ENCODE results near the gene KCTD17. TPM values are rescaled to one million over a fixed set of nuclear protein-coding genes. Genes with fewer than 3 reads are reported as not detected.

Gene KCTD17
- total RNA-seq, 2 experiments from 2014 or later: 28.1 to 34.7 TPM

DNA sequence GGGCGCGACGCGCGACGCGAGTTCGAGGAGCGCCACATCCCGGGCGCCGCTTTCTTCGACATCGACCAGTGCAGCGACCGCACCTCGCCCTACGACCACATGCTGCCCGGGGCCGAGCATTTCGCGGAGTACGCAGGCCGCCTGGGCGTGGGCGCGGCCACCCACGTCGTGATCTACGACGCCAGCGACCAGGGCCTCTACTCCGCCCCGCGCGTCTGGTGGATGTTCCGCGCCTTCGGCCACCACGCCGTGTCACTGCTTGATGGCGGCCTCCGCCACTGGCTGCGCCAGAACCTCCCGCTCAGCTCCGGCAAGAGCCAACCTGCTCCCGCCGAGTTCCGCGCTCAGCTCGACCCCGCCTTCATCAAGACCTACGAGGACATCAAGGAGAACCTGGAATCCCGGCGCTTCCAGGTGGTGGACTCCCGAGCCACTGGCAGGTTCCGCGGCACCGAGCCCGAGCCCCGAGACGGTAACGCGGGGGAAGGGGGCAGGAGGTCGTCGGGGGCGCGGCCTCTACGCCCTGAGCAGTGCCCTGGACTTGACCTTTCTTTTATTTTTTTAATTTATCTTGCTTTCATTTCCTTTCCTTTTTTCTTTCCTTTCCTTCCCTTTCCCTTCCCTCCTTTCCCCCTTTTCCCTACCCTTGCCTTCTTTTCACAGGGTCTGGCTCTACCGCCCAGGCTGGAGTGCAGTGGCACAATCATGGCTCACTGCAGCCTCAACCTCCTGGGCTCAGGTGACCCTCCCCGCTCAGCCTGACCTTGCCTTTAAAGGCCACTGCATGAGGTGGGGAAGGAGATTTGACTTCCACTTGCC, 27.0 kb upstream of the KCTD17 start:
- POLR2A ChIA-PET: no interaction called here
- H3K4me1 Mint-ChIP-seq: peaks cover 8% of the 10 kb centered on the region
- ATAC-seq (ENCODE audit: low read depth): no peak
- no peak overlapping the region for H3K27ac Mint-ChIP-seq
- H3K36me3 Mint-ChIP-seq: peaks cover 5% of the 10 kb centered on the region
- no peaks in the 10 kb centered on the region for H3K9me3 Mint-ChIP-seq
- DNase-seq: no peak
- H3K27me3 Mint-ChIP-seq: peaks cover 8% of the 10 kb centered on the region
- H3K4me3 Mint-ChIP-seq: no peak overlapping the region

DNA sequence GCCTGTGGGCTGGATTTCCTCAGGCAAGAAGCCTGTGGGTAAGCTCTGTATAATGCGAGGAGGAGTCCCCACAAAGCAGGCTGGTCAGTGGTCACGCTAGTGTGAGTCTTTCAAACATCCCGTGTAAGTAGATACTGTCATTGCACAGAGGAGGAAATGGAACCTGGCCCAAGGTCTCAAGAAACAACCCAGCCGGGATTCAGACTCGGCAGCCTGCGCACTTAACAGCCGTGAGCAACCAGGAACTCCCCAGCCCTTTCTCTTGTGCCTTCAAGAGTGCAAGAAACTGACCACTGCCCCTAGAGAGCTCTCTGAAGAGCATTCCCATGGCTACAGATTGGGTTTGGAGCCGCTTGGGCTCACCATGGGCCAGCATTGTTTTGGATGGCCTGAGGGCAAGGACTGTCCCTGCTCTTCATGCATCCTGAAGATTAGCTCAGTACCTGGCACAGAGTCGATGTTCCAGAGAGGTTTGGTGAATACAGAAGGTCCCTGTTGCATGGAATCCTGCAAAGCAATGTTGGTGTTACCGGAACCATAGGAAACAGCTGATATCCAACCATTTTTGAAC, 26.0 kb upstream of the KCTD17 start:
- Mint-ChIP-seq H3K27ac (no peak overlapping the region), H3K27me3 (peaks cover 5% of the 10 kb centered on the region)

DNA sequence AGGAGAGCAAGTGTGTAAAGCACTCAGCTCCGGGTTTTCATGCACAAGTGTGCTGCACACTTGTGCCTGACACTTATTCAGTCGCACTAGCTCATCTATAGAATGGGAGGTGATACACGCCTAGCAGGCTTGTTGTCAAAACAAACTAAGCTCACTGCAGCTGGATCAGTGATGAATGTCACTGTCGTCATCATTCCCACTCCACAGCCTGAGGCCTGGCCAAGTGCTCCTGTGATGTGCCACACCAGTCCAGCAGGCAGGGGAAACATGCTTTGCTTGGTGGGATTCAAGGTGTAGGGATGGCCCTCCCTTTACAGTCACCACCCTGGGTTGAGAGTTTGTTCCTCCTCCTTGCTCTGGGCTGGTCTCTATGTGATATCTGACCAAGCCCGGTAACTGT, 25.2 kb upstream of the KCTD17 start:
- no peak for DNase-seq
- Mint-ChIP-seq H3K4me3 (no peak overlapping the region), H3K4me1 (peaks cover 4% of the 10 kb centered on the region), H3K36me3 (peaks cover 5% of the 10 kb centered on the region), H3K27me3 (peaks cover 3% of the 10 kb centered on the region), H3K27ac (no peak overlapping the region), H3K9me3 (no peaks in the 10 kb centered on the region)
- no peak for ATAC-seq (ENCODE audit: low read depth)
- POLR2A ChIA-PET: no interaction called here

More for the DNA sequence above, 26.0 kb upstream of the KCTD17 start:
- H3K36me3 Mint-ChIP-seq: peaks cover 5% of the 10 kb centered on the region
- H3K9me3 Mint-ChIP-seq: no peaks in the 10 kb centered on the region
- no peak overlapping the region for H3K4me3 Mint-ChIP-seq
- DNase-seq (no peak), ATAC-seq (ENCODE audit: low read depth) (no peak)
- peaks cover 5% of the 10 kb centered on the region for H3K4me1 Mint-ChIP-seq
- POLR2A ChIA-PET: interaction anchor here (0.5 kb wide), 1 partner anchor 14 kb away, joined by 4 read pairs; no protein-coding TSS in a partner anchor

DNA sequence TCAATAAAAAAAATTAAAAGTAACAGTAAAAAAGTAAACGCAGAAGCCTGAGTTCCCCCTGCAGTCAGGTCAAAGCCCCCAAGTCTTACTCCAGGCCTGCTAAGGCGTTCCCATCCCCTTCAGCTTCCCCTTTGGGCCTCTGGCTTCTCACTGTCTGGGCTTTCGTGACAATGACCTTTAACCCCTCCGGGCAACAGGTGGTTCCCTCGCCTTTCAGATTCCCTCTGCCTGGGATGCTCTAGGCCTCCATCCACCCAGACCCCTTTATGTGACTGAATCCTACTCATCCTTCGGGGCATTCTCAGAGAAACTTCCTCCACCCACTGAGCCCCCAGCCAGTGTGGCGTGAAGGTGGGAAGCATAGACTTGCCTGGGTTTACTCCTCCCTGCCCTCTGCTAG, 24.0 kb upstream of the KCTD17 start:
- H3K4me3 Mint-ChIP-seq: no peak overlapping the region
- H3K36me3 Mint-ChIP-seq: peaks cover 5% of the 10 kb centered on the region
- POLR2A ChIA-PET: no interaction called here
- H3K4me1 Mint-ChIP-seq: peaks cover 1% of the 10 kb centered on the region
- ATAC-seq (ENCODE audit: low read depth): no peak
- no peak overlapping the region for H3K27ac Mint-ChIP-seq
- no peaks in the 10 kb centered on the region for H3K9me3 Mint-ChIP-seq
- no peak for DNase-seq
- H3K27me3 Mint-ChIP-seq: no peaks in the 10 kb centered on the region

DNA sequence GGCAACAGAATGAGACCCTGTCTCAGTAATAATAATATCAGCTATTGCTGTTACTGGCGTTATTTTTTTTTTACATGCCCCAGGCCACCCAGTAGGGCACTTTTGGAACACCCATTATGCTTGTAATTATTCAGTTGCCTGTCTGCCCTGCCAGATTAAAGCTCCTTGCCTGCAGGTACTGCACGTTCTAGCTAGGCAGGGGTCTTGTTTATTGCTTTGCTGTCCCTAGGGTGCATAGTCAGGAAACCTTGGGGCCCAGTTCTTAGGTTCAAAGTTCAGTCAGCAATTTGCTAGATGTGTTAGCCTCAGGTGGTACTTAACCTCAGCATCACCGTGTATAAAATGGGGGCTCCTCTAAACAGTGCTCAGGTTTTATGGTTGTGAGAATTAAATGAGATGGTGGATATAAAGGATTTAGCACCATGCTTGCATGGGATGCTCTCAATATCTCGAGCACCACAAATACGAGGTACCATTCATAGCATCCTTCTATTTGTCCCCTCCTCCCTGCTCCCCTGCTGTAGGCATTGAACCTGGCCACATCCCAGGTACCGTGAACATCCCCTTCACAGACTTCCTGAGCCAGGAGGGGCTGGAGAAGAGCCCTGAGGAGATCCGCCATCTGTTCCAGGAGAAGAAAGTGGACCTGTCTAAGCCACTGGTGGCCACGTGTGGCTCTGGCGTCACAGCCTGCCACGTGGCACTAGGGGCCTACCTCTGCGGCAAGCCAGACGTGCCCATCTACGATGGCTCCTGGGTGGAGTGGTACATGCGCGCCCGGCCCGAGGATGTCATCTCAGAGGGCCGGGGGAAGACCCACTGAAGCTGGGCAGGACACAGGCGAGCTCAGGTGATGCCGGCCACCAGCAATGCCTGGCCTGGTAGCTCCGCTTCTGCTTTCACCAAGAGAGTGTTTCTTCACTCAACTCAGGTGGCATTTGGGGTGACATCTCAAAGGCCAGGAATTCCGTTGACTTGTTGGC, 22.6 kb upstream of the KCTD17 start:
- POLR2A ChIA-PET: no interaction called here
- no peaks in the 10 kb centered on the region for H3K27me3 Mint-ChIP-seq
- no peak overlapping the region for H3K4me3 Mint-ChIP-seq
- H3K4me1 Mint-ChIP-seq: peaks cover 1% of the 10 kb centered on the region
- DNase-seq: no peak
- no peaks in the 10 kb centered on the region for H3K9me3 Mint-ChIP-seq
- no peak overlapping the region for H3K27ac Mint-ChIP-seq
- H3K36me3 Mint-ChIP-seq: peaks cover 5% of the 10 kb centered on the region
- no peak for ATAC-seq (ENCODE audit: low read depth)

DNA sequence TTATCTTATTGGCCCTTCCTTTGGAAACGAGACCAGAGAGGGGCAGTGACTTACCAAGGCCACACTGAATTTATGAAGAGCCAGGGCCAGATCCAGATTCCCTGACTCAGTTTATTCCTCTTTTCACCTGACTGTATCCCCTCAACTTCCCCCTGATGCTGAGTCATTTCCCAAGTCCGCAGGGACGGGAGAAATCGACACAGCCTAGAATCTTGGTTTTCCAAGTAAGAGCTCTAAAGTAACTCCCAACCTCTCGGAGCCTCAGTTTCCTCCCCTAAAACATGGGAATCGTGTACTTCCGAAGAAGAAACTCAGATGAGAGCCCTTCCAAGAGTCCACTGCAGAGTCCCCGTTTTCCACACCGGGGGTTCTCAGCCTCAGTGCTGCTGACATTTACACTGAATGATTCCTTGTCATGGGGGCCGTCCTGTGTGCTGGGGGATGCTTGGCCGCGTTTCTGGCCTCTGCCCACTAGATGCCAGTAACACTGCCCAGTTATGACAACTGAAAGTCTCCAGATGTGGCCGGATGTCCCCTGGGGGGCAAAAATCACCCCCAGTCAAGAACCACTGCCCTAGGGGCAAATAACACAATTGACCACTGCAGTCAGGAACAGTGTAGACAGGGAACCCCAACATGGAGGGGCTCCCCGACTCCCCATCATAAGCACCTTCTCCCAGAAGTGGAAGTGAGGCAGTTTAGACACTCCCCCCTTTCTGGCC, 20.8 kb upstream of the KCTD17 start:
- H3K4me1 Mint-ChIP-seq: no peaks in the 10 kb centered on the region
- POLR2A ChIA-PET: no interaction called here
- no peak overlapping the region for H3K4me3 Mint-ChIP-seq
- H3K36me3 Mint-ChIP-seq: no peaks in the 10 kb centered on the region
- DNase-seq (no peak), ATAC-seq (ENCODE audit: low read depth) (no peak)
- H3K27me3 Mint-ChIP-seq: peaks cover 9% of the 10 kb centered on the region
- no peak overlapping the region for H3K27ac Mint-ChIP-seq
- H3K9me3 Mint-ChIP-seq: no peaks in the 10 kb centered on the region

DNA sequence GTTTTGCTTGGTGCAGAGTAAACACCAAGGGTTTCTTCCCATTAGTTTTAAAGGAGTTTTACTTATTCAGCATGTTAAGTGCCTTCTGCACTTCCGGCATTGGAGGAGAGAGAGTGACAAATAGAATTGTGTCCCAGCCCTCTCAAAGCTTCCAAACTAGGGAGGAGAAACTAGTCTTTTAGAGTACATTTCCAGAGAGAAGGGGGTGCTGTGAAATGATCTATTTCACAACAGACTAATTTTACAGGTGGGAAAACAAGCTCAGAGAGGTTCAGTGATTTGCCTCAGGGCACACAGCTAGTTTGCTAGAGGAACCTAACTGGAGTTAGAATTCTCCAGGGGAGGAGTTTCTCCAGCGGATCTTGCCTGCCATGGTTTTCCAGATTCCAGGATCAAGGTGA, 19.4 kb upstream of the KCTD17 start:
- no peaks in the 10 kb centered on the region for H3K9me3 Mint-ChIP-seq
- peaks cover 18% of the 10 kb centered on the region for H3K27me3 Mint-ChIP-seq
- no peak for ATAC-seq (ENCODE audit: low read depth)
- no peak for DNase-seq
- no peak overlapping the region for H3K4me3 Mint-ChIP-seq
- H3K4me1 Mint-ChIP-seq: no peaks in the 10 kb centered on the region
- H3K27ac Mint-ChIP-seq: no peak overlapping the region
- no peaks in the 10 kb centered on the region for H3K36me3 Mint-ChIP-seq
- POLR2A ChIA-PET: no interaction called here

DNA sequence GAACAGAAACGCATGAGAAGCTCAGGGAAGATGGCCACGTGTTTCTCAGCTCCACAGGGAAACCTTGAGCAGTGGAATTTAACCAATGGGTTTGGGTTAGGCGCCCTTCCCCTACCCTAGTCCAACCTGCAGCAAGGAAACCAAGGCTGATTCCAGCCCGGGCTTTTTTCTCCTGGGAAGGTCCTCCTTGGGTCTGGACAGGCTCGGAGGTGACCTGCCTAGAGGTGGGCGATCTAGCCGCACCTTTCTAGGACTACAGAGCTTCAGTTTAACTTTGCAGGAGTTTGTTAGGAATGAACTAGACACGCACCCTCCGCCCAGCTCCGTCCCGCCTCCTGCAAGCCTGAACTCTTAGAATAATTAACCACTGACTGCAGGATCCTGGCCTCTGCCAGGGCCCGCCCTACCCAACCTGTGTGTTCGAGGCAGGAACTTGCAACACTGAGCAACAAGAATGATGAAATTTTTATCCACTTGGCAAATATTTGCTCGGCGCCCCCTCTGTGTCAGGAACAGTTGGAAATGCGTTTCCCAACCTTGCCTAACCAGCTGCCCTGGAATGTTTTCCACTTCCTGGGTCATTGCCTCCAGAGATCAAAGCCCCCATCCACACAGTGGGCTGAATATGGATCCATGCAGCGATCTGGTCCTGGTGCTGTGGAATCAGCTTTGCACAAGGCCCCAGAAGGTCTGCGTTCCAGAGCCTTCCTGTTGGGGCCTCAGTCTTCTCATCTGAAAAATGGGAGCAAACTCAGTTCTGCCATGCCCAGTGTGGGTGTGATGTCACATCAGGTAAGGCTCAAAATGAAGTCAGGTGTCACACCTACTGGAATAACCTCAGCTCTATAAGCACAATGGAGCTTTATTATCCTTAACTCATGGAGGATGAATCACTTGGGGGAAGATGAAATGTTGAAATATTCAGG, 18.7 kb upstream of the KCTD17 start:
- H3K4me1 Mint-ChIP-seq: no peaks in the 10 kb centered on the region
- H3K27me3 Mint-ChIP-seq: peaks cover 18% of the 10 kb centered on the region
- POLR2A ChIA-PET: no interaction called here
- DNase-seq (no peak), ATAC-seq (ENCODE audit: low read depth) (no peak)
- no peak overlapping the region for H3K27ac Mint-ChIP-seq
- no peaks in the 10 kb centered on the region for H3K9me3 Mint-ChIP-seq
- H3K4me3 Mint-ChIP-seq: no peak overlapping the region
- H3K36me3 Mint-ChIP-seq: no peaks in the 10 kb centered on the region

DNA sequence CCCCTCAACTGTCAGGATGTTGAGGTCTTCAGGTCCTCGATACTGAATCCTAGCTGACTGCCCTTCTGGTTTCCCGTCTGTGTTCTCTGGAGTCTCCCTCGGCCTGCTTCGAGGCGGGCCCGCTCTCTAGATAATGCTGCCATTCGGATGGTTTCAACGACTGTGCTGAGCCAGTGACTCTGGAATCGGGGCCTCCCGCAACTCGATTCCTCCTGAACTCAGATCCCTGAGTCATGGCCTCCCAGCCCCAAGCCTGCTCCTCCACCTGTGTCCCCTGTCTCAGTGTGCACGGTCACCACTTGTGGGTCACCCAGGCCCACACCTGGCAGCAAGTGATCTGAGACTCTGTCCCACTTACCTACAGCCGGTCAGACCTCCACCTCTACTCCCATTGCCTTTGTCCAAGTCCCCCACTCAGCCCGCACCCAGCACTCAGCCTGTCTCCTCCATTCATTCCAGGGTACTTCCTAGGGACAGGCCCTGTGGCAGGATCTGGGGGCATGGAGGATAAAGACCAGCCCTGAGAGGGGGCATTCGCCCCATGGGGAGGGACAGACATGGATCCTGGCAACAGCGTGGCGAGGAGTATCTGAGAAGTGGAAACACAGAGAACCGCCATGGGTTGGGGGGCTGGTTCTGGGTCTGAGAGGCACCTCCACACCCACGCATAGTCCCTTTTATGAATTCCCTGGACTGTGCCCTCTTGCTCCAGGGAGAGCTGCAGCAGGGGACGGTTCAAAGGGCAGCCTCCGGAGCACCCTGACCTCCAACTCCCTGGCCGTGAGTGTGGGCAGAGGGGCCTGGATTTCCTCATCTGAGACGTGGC, 17.7 kb upstream of the KCTD17 start:
- POLR2A ChIA-PET: no interaction called here
- DNase-seq (no peak), ATAC-seq (ENCODE audit: low read depth) (no peak)
- H3K27ac Mint-ChIP-seq: no peak overlapping the region
- H3K4me3 Mint-ChIP-seq: no peak overlapping the region
- H3K4me1 Mint-ChIP-seq: no peaks in the 10 kb centered on the region
- H3K9me3 Mint-ChIP-seq: no peaks in the 10 kb centered on the region
- H3K36me3 Mint-ChIP-seq: no peaks in the 10 kb centered on the region
- peaks cover 18% of the 10 kb centered on the region for H3K27me3 Mint-ChIP-seq

DNA sequence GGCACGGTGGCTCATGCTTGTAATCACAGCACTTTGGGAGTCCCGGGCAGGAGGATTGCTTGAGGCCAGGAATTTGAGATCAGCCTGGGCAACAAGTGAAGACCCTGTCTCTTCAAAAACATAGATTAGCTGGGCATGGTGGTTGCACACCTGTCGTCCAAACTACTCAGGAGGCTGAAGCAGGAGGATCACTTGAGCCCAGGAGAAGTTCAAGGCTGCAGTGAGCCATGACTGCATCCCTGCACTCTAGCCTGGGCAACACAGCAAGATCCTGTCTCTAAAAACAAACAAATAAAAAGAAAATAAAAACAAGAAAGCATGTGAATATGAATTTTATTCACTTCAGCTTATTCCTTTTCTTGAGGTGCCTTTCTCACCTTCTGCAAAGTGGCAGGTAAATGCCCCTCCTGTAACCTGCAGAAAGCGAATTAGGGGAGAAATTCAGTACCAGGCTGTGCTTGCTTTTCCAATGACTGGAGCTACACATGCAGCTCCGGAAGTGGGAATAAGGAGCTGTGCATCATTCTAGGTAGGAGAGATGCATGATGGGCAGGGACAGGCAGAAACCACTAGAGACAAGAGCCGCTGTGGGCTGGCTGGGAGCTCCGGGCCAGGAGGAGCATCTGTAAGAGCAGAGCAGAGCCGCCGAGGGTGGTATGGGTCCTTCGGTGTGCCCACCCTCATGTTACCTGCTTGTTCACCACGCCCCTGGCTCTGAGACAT, 14.7 kb upstream of the KCTD17 start:
- Mint-ChIP-seq H3K9me3 (no peaks in the 10 kb centered on the region), H3K27ac (no peak overlapping the region), H3K36me3 (no peaks in the 10 kb centered on the region), H3K27me3 (peaks cover 24% of the 10 kb centered on the region), H3K4me3 (no peak overlapping the region), H3K4me1 (peaks cover 9% of the 10 kb centered on the region)
- no peak for DNase-seq
- ATAC-seq (ENCODE audit: low read depth): no peak
- POLR2A ChIA-PET: no interaction called here

DNA sequence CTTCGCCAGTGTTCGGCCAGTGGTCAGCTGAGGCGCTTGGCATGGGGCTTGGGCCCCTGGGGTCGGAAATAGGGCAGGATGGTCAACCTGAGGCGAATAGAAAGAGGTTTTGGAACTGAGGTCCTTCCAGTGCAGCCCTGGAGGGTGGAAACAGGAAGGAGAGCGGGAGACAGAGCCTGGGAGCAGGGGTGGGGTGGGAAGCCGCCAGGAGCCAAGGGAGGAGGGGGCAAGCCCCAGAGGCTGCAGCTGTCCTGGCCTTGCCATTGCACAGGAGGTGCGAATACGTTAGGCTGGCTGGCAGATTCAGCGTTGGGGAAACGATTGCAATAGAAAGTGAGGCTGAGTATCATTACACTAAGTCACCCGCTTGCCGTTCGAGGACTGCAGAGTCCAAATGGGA, 13.9 kb upstream of the KCTD17 start:
- DNase-seq (no peak), ATAC-seq (ENCODE audit: low read depth) (no peak)
- Mint-ChIP-seq H3K4me3 (no peak overlapping the region), H3K4me1 (peaks cover 9% of the 10 kb centered on the region), H3K9me3 (no peaks in the 10 kb centered on the region), H3K27ac (no peak overlapping the region), H3K36me3 (no peaks in the 10 kb centered on the region), H3K27me3 (peaks cover 24% of the 10 kb centered on the region)
- POLR2A ChIA-PET: no interaction called here
